ENCODE results near the gene BIRC2.

GRCh38 chr11:102411142-102411541, 64.1 kb downstream of the BIRC2 start:
- no peak for TF ChIP-seq CTCF (IDR thresholded peaks at IDR 0.05 in 8 of 11, conservative IDR thresholded peaks at IDR 0.05 in 3 of 11)
- TF ChIP-seq POLR2A (IDR thresholded peaks at IDR 0.05), result no peak
- no peak for TF ChIP-seq POLR2AphosphoS5 (IDR thresholded peaks at IDR 0.05)

Data from spleen (tissue), 7 donors.